Stimulated activated CD8-positive, alpha-beta memory T cell treated with anti-CD3 and anti-CD28 coated beads, Interleukin-7, amount 100 ng/mL, for 1 hour (primary cell): ENCODE measurements around the gene WDR18.

ENCODE experiments used
- DNase-seq, 2 donors: peaks; one replicate each; pipeline ENCODE4 v3.0.0-alpha.2; 2020; ENCODE audit warnings: low read depth in 2 of 2

The WDR18 gene

GRCh38 chr19:964761-965694 lies 19.1 kb upstream of the WDR18 start:
- no peak for DNase-seq

GRCh38 chr19:966485-967088 lies 17.6 kb upstream of the WDR18 start:
- DNase-seq = no peak

GRCh38 chr19:970695-971094 lies 13.4 kb upstream of the WDR18 start:
- no peak for DNase-seq

GRCh38 chr19:971795-972194 lies 12.3 kb upstream of the WDR18 start:
- DNase-seq = no peak

GRCh38 chr19:972281-972680 lies 11.9 kb upstream of the WDR18 start:
- no peak for DNase-seq

- DNase-seq = no peak
These were observed 10.2 kb upstream of the WDR18 start for GRCh38 chr19:973726-974563.

- DNase-seq = no peak
These were observed 9.4 kb upstream of the WDR18 start for GRCh38 chr19:974564-975257.

GRCh38 chr19:976476-976875 lies 7.7 kb upstream of the WDR18 start:
- no peak for DNase-seq

- no peak for DNase-seq
These were observed 7.1 kb upstream of the WDR18 start for GRCh38 chr19:977058-977464.

GRCh38 chr19:979318-979741 lies 4.8 kb upstream of the WDR18 start:
- DNase-seq = no peak

GRCh38 chr19:980133-980998 lies 3.8 kb upstream of the WDR18 start:
- no peak for DNase-seq

- peak; percentile 51 to 55 for DNase-seq
These were observed 1.5 kb upstream of the WDR18 start for GRCh38 chr19:982567-983170.

GRCh38 chr19:986083-986482 lies 1.9 kb downstream of the WDR18 start:
- DNase-seq = no peak

GRCh38 chr19:988081-988480 lies 3.9 kb downstream of the WDR18 start:
- DNase-seq = no peak

- DNase-seq = no peak
These were observed 4.4 kb downstream of the WDR18 start for GRCh38 chr19:988510-988909.

- DNase-seq = no peak
These were observed 5.4 kb downstream of the WDR18 start for GRCh38 chr19:989381-990081.

- no peak for DNase-seq
These were observed 6.0 kb downstream of the WDR18 start for GRCh38 chr19:990119-990571.

- no peak for DNase-seq
These were observed 6.6 kb downstream of the WDR18 start for GRCh38 chr19:990746-991145.

- peak in 1 of 2 donors; percentile 10 for DNase-seq
These were observed 7.2 kb downstream of the WDR18 start for GRCh38 chr19:991174-991931.
